Transverse colon (tissue), 3 donors: ENCODE measurements around the gene MROH9.

ENCODE experiments used
- CTCF ChIP-seq, 5 experiments: fragments of 200-600 bp in 3 of 5; fragments of 450-650 bp in 2 of 5; sonication (generic) in 3 of 5; IDR thresholded peaks; 1 replicate in 2 of 5; 2 replicates in 3 of 5; pipeline ENCODE4 v1.5.1; 2016 to 2017; ENCODE audit warnings: antibody characterized with exemption in 5 of 5, inconsistent platforms in 3 of 5, mild to moderate bottlenecking in 2 of 5, moderate library complexity in 1 of 5
- POLR2A ChIP-seq: fragments of 450-650 bp; IDR thresholded peaks from one replicate; pipeline ENCODE4 v1.6.1; 2016; ENCODE audit warnings: antibody characterized with exemption, mild to moderate bottlenecking, moderate library complexity

- no peak for TF ChIP-seq CTCF (IDR thresholded peaks at IDR 0.05)
- no peak for TF ChIP-seq POLR2A
These were observed 5.9 kb upstream of the MROH9 start for GRCh38 chr1:170929412-170929834.
